ENCODE results near the gene ATF7. TPM values are rescaled to one million over a fixed set of nuclear protein-coding genes. Genes with fewer than 3 reads are reported as not detected.

Gene ATF7
- total RNA-seq, 1 experiment from 2014 or later = 24.7 TPM

GRCh38 chr12:53670308-53670707, 44.1 kb upstream of the ATF7 start:
- Histone ChIP-seq H3K36me3 (ENCODE audit: low read depth) (peaks cover 38% of the 10 kb centered on the region), H3K79me2 (ENCODE audit: low read depth) (peaks cover 16% of the 10 kb centered on the region), H3K9me3 (ENCODE audit: insufficient read depth, low read depth) (no peaks in the 10 kb centered on the region), H3K4me2 (no peak overlapping the region), H3F3A (ENCODE audit: insufficient read depth, low read depth) (peaks cover 4% of the 10 kb centered on the region; the same call in 1 of the 2 replicates), H3K4me3 (no peak overlapping the region), H3K4me1 (replicated peaks; ENCODE audit: insufficient read depth) (peaks cover 9% of the 10 kb centered on the region; the same call in 1 of the 2 replicates), H3K27ac (no peak overlapping the region), H2AFZ (no peak overlapping the region), H3K27me3 (ENCODE audit: insufficient read depth, low read depth) (no peaks in the 10 kb centered on the region), H4K20me1 (ENCODE audit: insufficient read depth) (no peaks in the 10 kb centered on the region), H3K9me2 (ENCODE audit: insufficient read depth) (no peaks in the 10 kb centered on the region)
- TF ChIP-seq CTCF (conservative IDR thresholded peaks at IDR 0.05) = no peak
- TF ChIP-seq EZH2 (IDR thresholded peaks at IDR 0.05; ENCODE audit: low read depth) = no peak
- BruUV-seq (replicated peaks) = no TSS peak
- intact Hi-C loops (cut with micrococcal nuclease; ENCODE audit: unreplicated experiment) = no loop called here
- POLR2A ChIA-PET (ENCODE audit: unreplicated experiment) = interaction anchor here (0.6 kb wide), 1 partner anchor 147 kb away, joined by 3 read pairs; no protein-coding TSS in a partner anchor
- CTCF ChIA-PET = interaction anchor here (0.6 kb wide), 1 partner anchor 45 kb away, joined by 3 read pairs; no protein-coding TSS in a partner anchor
- DNase-seq = no peak

GRCh38 chr12:53667080-53667479, 40.9 kb upstream of the ATF7 start:
- no peaks in the 10 kb centered on the region for H3K9me2 ChIP-seq (ENCODE audit: insufficient read depth)

GRCh38 chr12:53664936-53665335, 38.8 kb upstream of the ATF7 start:
- POLR2A ChIA-PET (ENCODE audit: unreplicated experiment) = interaction anchor here (0.6 kb wide), 2 partner anchors 129 to 611 kb away, joined by 3 to 26 read pairs; no protein-coding TSS in a partner anchor

More at GRCh38 chr12:53667080-53667479, 40.9 kb upstream of the ATF7 start:
- Histone ChIP-seq H3K27me3 (ENCODE audit: insufficient read depth, low read depth) (no peaks in the 10 kb centered on the region), H3K9me3 (ENCODE audit: insufficient read depth, low read depth) (no peaks in the 10 kb centered on the region), H4K20me1 (ENCODE audit: insufficient read depth) (no peaks in the 10 kb centered on the region), H3K36me3 (ENCODE audit: low read depth) (peaks cover 28% of the 10 kb centered on the region), H3K4me1 (replicated peaks; ENCODE audit: insufficient read depth) (no peaks in the 10 kb centered on the region), H3K79me2 (ENCODE audit: low read depth) (no peaks in the 10 kb centered on the region), H3F3A (ENCODE audit: insufficient read depth, low read depth) (peaks cover 12% of the 10 kb centered on the region; the same call in 1 of the 2 replicates), H3K27ac (no peak overlapping the region), H3K4me2 (no peak overlapping the region), H3K4me3 (no peak overlapping the region), H2AFZ (no peak overlapping the region)
- no TSS peak for BruUV-seq (replicated peaks)
- intact Hi-C loops (cut with micrococcal nuclease; ENCODE audit: unreplicated experiment) = no loop called here
- ChIA-PET CTCF (interaction anchor here (0.6 kb wide), 1 partner anchor 535 kb away, joined by 3 read pairs; no protein-coding TSS in a partner anchor), POLR2A (ENCODE audit: unreplicated experiment) (interaction anchor here (0.7 kb wide), 1 partner anchor 98 kb away, joined by 4 read pairs; no protein-coding TSS in a partner anchor)
- DNase-seq = no peak
- no peak for TF ChIP-seq EZH2 (IDR thresholded peaks at IDR 0.05; ENCODE audit: low read depth)
- no peak for TF ChIP-seq CTCF (conservative IDR thresholded peaks at IDR 0.05)

More at GRCh38 chr12:53664936-53665335, 38.8 kb upstream of the ATF7 start:
- H3K79me2 ChIP-seq (ENCODE audit: low read depth) = no peaks in the 10 kb centered on the region
- BruUV-seq (replicated peaks) = no TSS peak
- no peak overlapping the region for H2AFZ ChIP-seq
- no peak for DNase-seq
- H3K4me2 ChIP-seq = no peak overlapping the region
- no peaks in the 10 kb centered on the region for H4K20me1 ChIP-seq (ENCODE audit: insufficient read depth)
- no peaks in the 10 kb centered on the region for H3K9me2 ChIP-seq (ENCODE audit: insufficient read depth)
- H3K9me3 ChIP-seq (ENCODE audit: insufficient read depth, low read depth) = no peaks in the 10 kb centered on the region
- CTCF ChIA-PET = no interaction called here
- H3F3A ChIP-seq (ENCODE audit: insufficient read depth, low read depth) = peaks cover 9% of the 10 kb centered on the region; the same call in 1 of the 2 replicates
- no peak overlapping the region for H3K27ac ChIP-seq
- no peak overlapping the region for H3K4me3 ChIP-seq
- H3K27me3 ChIP-seq (ENCODE audit: insufficient read depth, low read depth) = no peaks in the 10 kb centered on the region
- H3K4me1 ChIP-seq (replicated peaks; ENCODE audit: insufficient read depth) = no peaks in the 10 kb centered on the region
- peaks cover 22% of the 10 kb centered on the region for H3K36me3 ChIP-seq (ENCODE audit: low read depth)
- intact Hi-C loops (cut with micrococcal nuclease; ENCODE audit: unreplicated experiment) = no loop called here
- TF ChIP-seq CTCF (conservative IDR thresholded peaks at IDR 0.05) = no peak
- no peak for TF ChIP-seq EZH2 (IDR thresholded peaks at IDR 0.05; ENCODE audit: low read depth)

Measured in PC-9 (cell line).